GM12878 (cell line): Measurements from ENCODE around the gene SUFU. TPM values are rescaled to one million over a fixed set of nuclear protein-coding genes. Genes with fewer than 3 reads are reported as not detected.

ENCODE experiments used
- CHD2 ChIP-seq: IDR thresholded peaks from 2 replicates; pipeline ENCODE4 v1.6.1; 2011; ENCODE audit warnings: low read depth, low read length, improper control_type of control experiment, borderline replicate concordance
- E2F4 ChIP-seq: IDR thresholded peaks from 2 replicates; pipeline ENCODE4 v1.6.1; 2012; ENCODE audit warnings: low read depth, low read length, improper control_type of control experiment
- ETV6 ChIP-seq, 2 experiments: fragments of 450-650 bp in 1 of 2; IDR thresholded peaks in 1 of 2; conservative IDR thresholded peaks in 1 of 2; 2 replicates each; pipeline ENCODE4 v1.6.1; 2014; ENCODE audit warnings: antibody characterized with exemption in 1 of 2, borderline replicate concordance in 1 of 2, low read depth in 1 of 2, mild to moderate bottlenecking in 1 of 2, moderate library complexity in 1 of 2
- EZH2 ChIP-seq: IDR thresholded peaks from 2 replicates; pipeline ENCODE4 v1.6.1; 2012; ENCODE audit warnings: low read depth, mild to moderate bottlenecking, control low read depth, inconsistent platforms, low read length, borderline replicate concordance; ENCODE audit not compliant: control insufficient read depth
- FOXM1 ChIP-seq: IDR thresholded peaks from 2 replicates; pipeline ENCODE4 v1.6.1; 2012; ENCODE audit warnings: low read depth, mild to moderate bottlenecking, inconsistent platforms, low read length, moderate library complexity
- GATAD2B ChIP-seq: fragments of 450-650 bp; conservative IDR thresholded peaks from 2 replicates; pipeline ENCODE4 v1.6.1; 2017; ENCODE audit warnings: low read depth, mild to moderate bottlenecking, moderate library complexity
- REST ChIP-seq: IDR thresholded peaks from 2 replicates; pipeline ENCODE4 v1.6.1; 2012; ENCODE audit warnings: mild to moderate bottlenecking, low read depth, low read length
- SUZ12 ChIP-seq: fragments of 200-600 bp; sonication (generic); IDR thresholded peaks from one replicate; pipeline ENCODE4 v1.6.1; 2018; ENCODE audit warnings: antibody characterized with exemption, mild to moderate bottlenecking; ENCODE audit not compliant: unreplicated experiment
- USF1 ChIP-seq: IDR thresholded peaks from 2 replicates; pipeline ENCODE4 v1.6.1; 2011; ENCODE audit warnings: borderline replicate concordance, low read depth, mild to moderate bottlenecking, moderate library complexity, mixed read lengths, low read length; ENCODE audit not compliant: insufficient read depth; ENCODE audit errors: extremely low read length
- WRNIP1 ChIP-seq: IDR thresholded peaks from 2 replicates; pipeline ENCODE4 v1.6.1; 2011; ENCODE audit warnings: low read depth, low read length, improper control_type of control experiment, borderline replicate concordance
- ZNF384 ChIP-seq: IDR thresholded peaks from 2 replicates; pipeline ENCODE4 v1.6.1; 2012; ENCODE audit warnings: low read depth, mild to moderate bottlenecking, low read length, improper control_type of control experiment, borderline replicate concordance
- ZZZ3 ChIP-seq: IDR thresholded peaks from 2 replicates; pipeline ENCODE4 v1.6.1; 2011; ENCODE audit warnings: low read depth; ENCODE audit not compliant: control insufficient read depth, insufficient read length
- polyA plus RNA-seq, 11 experiments: library from polyadenylated mRNA; depleted of rRNA in 4 of 11; unstranded in 6 of 11; stranded (reverse) in 5 of 11; fragments of >200 nt; fragmentation: Nextera tagmentation in 4 of 11; fragmentation: Illumina TruSeq in 1 of 11; extraction: Ambion mirVana in 4 of 11; extraction: Trizol in 1 of 11; gene quantifications; 1 replicate in 1 of 11; 2 replicates in 10 of 11; pipeline versions ENCODE4 v1.2.1 to v1.2.3, GENCODE V29; 2011 to 2016; ENCODE audit warnings: inconsistent platforms in 2 of 11, missing spikeins in 2 of 11, low read depth in 1 of 11
- total RNA-seq, 4 experiments: library from RNA; depleted of rRNA in 3 of 4; stranded (reverse); fragments of >200 nt in 3 of 4; fragmentation: Illumina TruSeq in 1 of 4; extraction: Trizol in 1 of 4; gene quantifications; 2 replicates each; pipeline versions ENCODE4 v1.2.1 to v1.2.3, GENCODE V29; 2013 to 2021

Gene SUFU
- total and polyA plus RNA-seq, 10 of the 15 experiments (the other 5 are each of a cell fraction or from before 2014, with no cell fraction given) = 0.68 to 7.7 (median 2.4) TPM

GRCh38 chr10:102502337-102503151, 1.2 kb upstream of the SUFU start, which contains the start of gene ACTR1A (continued):
- TF ChIP-seq USF1 (no peak), SUZ12 (no peak), EZH2 (no peak), REST (no peak), GATAD2B (peak; percentile 65), ZNF384 (no peak), WRNIP1 (peak; percentile 56; the same call in 1 of the 2 replicates), FOXM1 (no peak), E2F4 (no peak), CHD2 (no peak; the same call in 1 of the 2 replicates), ETV6 (conservative IDR thresholded peaks at IDR 0.05 in 1 of 2, IDR thresholded peaks at IDR 0.05 in 1 of 2; ENCODE audit: borderline replicate concordance in 1 of 2, low read depth in 1 of 2) (no peak), ZZZ3 (no peak)
